LHCN-M2 (cell line): ENCODE results near the gene COL4A1. TPM values are rescaled to one million over a fixed set of nuclear protein-coding genes. Genes with fewer than 3 reads are reported as not detected.

Source experiments
- total RNA-seq: library from RNA; depleted of rRNA; stranded (reverse); fragments of >200 nt; gene quantifications from 2 replicates; pipeline ENCODE4 v1.2.3, GENCODE V29; 2014; rRNA removed

The COL4A1 gene
- total RNA-seq, 1 experiment from 2014 or later = 68.5 TPM

Other genes with a start within 250 kb of the COL4A1 start
- gene COL4A2, start 127 bp upstream of the COL4A1 start, total RNA-seq = 67.4 and 77.5 TPM in 2 replicates